Transverse colon (tissue), 4 donors: ENCODE results near the gene RPS6KB1. TPM values are rescaled to one million over a fixed set of nuclear protein-coding genes. Genes with fewer than 3 reads are reported as not detected.
"Not testable (repeated sequence)": the region's sequence is repeated elsewhere in the genome, so short reads cannot be mapped to it uniquely, and the experiment has no call there.

ENCODE experiments used
- DNase-seq: peaks from one replicate; pipeline ENCODE4 v3.0.0-alpha.2; 2019
- H3K27ac ChIP-seq, 4 donors: fragments of 200-600 bp; sonication (generic); 2 replicates each; pipeline ENCODE4 v1.5.1; 2016 to 2018; ENCODE audit warnings: inconsistent platforms in 4 of 4
- H3K27me3 ChIP-seq: fragments of 200-600 bp; sonication (generic); 2 replicates; pipeline ENCODE4 v1.5.1; 2017; ENCODE audit warnings: inconsistent platforms
- H3K36me3 ChIP-seq, 4 donors: fragments of 200-600 bp; sonication (generic); 2 replicates each; pipeline ENCODE4 v1.5.1; 2017 to 2019; ENCODE audit warnings: inconsistent platforms in 4 of 4
- H3K4me1 ChIP-seq, 4 donors: fragments of 200-600 bp; sonication (generic); 2 replicates each; pipeline ENCODE4 v1.5.1; 2017 to 2020; ENCODE audit warnings: inconsistent platforms in 4 of 4
- H3K4me3 ChIP-seq, 4 donors: fragments of 200-600 bp; sonication (generic); 1 replicate in 1 of 4; 2 replicates in 3 of 4; pipeline versions ENCODE4 v1.5.1 to v1.6.1; 2017 to 2019; ENCODE audit warnings: inconsistent platforms in 4 of 4
- H3K9me3 ChIP-seq, 2 donors: fragments of 200-600 bp; sonication (generic); 2 replicates each; pipeline ENCODE4 v1.5.1; 2017 to 2019; ENCODE audit warnings: inconsistent platforms in 2 of 2
- EP300 ChIP-seq: sonication (generic); formaldehyde crosslinking; IDR thresholded peaks from one replicate; pipeline ENCODE4 v1.6.1; 2017; ENCODE audit warnings: antibody characterized with exemption, low read depth
- POLR2A ChIP-seq: fragments of 450-650 bp; IDR thresholded peaks from one replicate; pipeline ENCODE4 v1.6.1; 2016; ENCODE audit warnings: antibody characterized with exemption, mild to moderate bottlenecking, moderate library complexity
- POLR2AphosphoS5 ChIP-seq, 3 donors: sonication (generic); formaldehyde crosslinking; IDR thresholded peaks; one replicate each; pipeline ENCODE4 v1.6.1; 2016; ENCODE audit warnings: antibody characterized with exemption in 3 of 3
- WGBS, 2 donors: methylation state at CpG; one replicate each; pipeline ENCODE4 v1.1.5; 2018; ENCODE audit warnings: low coverage in 1 of 2; 5-methylcytosine and 5-hydroxymethylcytosine counted together
- in situ Hi-C, 4 donors: fragments of 200-750 bp; cut with MboI; loops; one replicate each; pipeline versions ENCODE4 v1.15.0 to v1.15.1; 2017; ENCODE audit warnings: low sequenced_read_pairs in 3 of 4, low pct_ligation_motif_present in 1 of 4, low pct_unique_long_range_greater_than_20kb in 1 of 4
- intact Hi-C: fragments of 100-400 bp; cut with DNase I; formaldehyde crosslinking; loops from one replicate; pipeline ENCODE4 v1.15.1; 2023; ENCODE audit warnings: low total_unique reads
- total RNA-seq, 4 donors: library from RNA; depleted of rRNA; stranded (reverse); fragments of >200 nt; gene quantifications; one replicate each; pipeline ENCODE4 v1.1.0, GENCODE V29; 2016
- TF ChIP-seq, protein P1 (sequence below), 5 experiments: fragments of 200-600 bp in 3 of 5; fragments of 450-650 bp in 2 of 5; sonication (generic) in 3 of 5; IDR thresholded peaks; 1 replicate in 2 of 5; 2 replicates in 3 of 5; pipeline ENCODE4 v1.5.1; 2016 to 2017; ENCODE audit warnings: antibody characterized with exemption in 5 of 5, inconsistent platforms in 3 of 5, mild to moderate bottlenecking in 2 of 5, moderate library complexity in 1 of 5

Gene RPS6KB1
- total RNA-seq, 4 donors from 2014 or later: 18.3 to 51.3 (median 28.1) TPM

DNA sequence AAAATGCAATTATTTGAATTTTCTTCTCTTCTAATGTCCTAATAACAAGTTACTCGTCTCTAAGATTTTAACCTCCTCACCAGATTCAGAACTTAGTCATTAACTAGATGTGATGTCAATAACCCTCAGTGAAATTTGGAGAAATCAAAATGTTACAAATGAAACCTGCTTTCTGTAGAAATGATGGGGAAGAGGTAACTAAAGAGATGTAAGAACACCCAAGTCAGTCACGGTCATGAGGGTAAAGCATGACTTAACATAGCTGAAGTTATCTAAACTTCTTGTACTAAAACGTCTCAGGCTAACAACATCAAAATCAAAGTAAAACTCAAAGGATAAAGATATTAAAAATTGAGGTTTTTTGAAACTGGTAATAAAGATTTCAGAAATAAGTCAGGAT is 61.9 kb downstream of the RPS6KB1 start:
- no peak overlapping the region for H3K27ac ChIP-seq
- WGBS, 2 donors: 80 to 90% methylated on average over 3 of the region's 3 CpGs
- in situ Hi-C loops: no loop called here
- no peaks in the 10 kb centered on the region for H3K4me1 ChIP-seq
- TF ChIP-seq POLR2AphosphoS5 (IDR thresholded peaks at IDR 0.05) (no peak), POLR2A (no peak), EP300 (no peak)
- TF ChIP-seq, protein P1, sequence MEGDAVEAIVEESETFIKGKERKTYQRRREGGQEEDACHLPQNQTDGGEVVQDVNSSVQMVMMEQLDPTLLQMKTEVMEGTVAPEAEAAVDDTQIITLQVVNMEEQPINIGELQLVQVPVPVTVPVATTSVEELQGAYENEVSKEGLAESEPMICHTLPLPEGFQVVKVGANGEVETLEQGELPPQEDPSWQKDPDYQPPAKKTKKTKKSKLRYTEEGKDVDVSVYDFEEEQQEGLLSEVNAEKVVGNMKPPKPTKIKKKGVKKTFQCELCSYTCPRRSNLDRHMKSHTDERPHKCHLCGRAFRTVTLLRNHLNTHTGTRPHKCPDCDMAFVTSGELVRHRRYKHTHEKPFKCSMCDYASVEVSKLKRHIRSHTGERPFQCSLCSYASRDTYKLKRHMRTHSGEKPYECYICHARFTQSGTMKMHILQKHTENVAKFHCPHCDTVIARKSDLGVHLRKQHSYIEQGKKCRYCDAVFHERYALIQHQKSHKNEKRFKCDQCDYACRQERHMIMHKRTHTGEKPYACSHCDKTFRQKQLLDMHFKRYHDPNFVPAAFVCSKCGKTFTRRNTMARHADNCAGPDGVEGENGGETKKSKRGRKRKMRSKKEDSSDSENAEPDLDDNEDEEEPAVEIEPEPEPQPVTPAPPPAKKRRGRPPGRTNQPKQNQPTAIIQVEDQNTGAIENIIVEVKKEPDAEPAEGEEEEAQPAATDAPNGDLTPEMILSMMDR (IDR thresholded peaks at IDR 0.05): no peak
- no peak for DNase-seq
- peaks cover 0 to 24% (median 12%) of the 10 kb centered on the region in 4 donors for H3K36me3 ChIP-seq
- H3K4me3 ChIP-seq: no peak overlapping the region
- no peaks in the 10 kb centered on the region for H3K27me3 ChIP-seq
- H3K9me3 ChIP-seq: no peaks in the 10 kb centered on the region
- intact Hi-C loops: no loop called here

DNA sequence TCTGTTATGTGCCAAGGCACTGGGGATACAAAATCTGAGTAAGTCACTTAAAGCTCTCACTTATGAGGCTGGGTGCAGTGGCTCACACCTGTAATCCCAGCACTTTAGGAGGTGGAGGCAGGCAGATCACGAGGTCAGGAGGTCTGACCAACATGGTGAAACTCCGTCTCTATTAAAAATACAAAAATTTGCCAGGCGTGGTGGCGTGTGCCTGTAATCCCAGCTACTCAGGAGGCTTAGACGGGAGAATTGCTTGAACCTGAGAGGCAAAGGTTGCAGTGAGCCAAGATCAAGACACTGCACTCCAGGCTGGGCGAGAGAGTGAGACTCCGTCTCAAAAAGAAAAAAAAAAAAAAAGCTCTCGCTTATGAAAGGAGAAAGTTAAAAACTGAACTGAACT is 66.7 kb downstream of the RPS6KB1 start:
- H3K4me1 ChIP-seq: peaks cover 4 to 15% (median 9%) of the 10 kb centered on the region in 4 donors
- intact Hi-C loops, H3K27ac ChIP-seq, in situ Hi-C loops, H3K27me3 ChIP-seq, H3K4me3 ChIP-seq, DNase-seq, H3K9me3 ChIP-seq: not testable (repeated sequence)
- WGBS, 2 donors: 92 to 97% methylated on average over 8 of the region's 8 CpGs
- H3K36me3 ChIP-seq: peaks cover 0 to 24% (median 12%) of the 10 kb centered on the region in 4 donors

DNA sequence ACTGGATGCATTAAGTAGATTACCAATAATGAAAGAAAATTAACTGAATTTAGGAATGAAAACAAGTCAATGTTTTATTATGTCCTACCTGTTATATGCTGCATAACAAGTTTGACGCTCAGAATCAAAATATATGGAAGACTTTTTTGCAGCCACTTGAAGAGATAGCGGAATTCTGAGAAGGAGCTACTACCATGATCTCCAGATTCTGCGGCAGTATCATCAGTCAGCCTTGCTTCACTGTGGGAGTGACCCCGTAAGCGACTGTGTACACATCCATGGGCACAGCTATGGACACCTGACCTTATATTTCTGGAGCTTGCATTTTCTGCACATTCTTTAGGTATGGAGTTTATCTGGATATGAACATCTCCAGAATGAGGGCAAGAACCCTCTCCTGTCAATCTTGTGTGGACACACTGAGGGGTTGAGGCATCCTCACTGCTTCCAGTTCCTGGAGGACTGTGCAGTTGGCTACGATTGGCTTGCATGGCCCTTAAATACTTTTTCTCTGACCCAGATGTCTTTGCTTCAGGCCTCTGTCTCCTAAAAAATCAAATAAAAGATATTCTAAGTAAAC is 69.9 kb downstream of the RPS6KB1 start:
- peaks cover 0 to 9% (median 4%) of the 10 kb centered on the region in 4 donors for H3K36me3 ChIP-seq
- no peak for DNase-seq
- no peak overlapping the region for H3K27ac ChIP-seq
- H3K27me3 ChIP-seq: no peaks in the 10 kb centered on the region
- intact Hi-C loops: no loop called here
- H3K9me3 ChIP-seq: no peaks in the 10 kb centered on the region
- 92 to 94% methylated on average over 3 to 6 of the region's 6 CpGs for WGBS, 2 donors
- peaks cover 7 to 21% (median 11%) of the 10 kb centered on the region in 4 donors for H3K4me1 ChIP-seq
- in situ Hi-C loops: no loop called here
- TF ChIP-seq POLR2A (no peak), EP300 (no peak), POLR2AphosphoS5 (IDR thresholded peaks at IDR 0.05) (no peak)
- TF ChIP-seq, protein P1 (IDR thresholded peaks at IDR 0.05): no peak
- peak overlapping the region in 1 of 4 donors; percentile 93 for H3K4me3 ChIP-seq

DNA sequence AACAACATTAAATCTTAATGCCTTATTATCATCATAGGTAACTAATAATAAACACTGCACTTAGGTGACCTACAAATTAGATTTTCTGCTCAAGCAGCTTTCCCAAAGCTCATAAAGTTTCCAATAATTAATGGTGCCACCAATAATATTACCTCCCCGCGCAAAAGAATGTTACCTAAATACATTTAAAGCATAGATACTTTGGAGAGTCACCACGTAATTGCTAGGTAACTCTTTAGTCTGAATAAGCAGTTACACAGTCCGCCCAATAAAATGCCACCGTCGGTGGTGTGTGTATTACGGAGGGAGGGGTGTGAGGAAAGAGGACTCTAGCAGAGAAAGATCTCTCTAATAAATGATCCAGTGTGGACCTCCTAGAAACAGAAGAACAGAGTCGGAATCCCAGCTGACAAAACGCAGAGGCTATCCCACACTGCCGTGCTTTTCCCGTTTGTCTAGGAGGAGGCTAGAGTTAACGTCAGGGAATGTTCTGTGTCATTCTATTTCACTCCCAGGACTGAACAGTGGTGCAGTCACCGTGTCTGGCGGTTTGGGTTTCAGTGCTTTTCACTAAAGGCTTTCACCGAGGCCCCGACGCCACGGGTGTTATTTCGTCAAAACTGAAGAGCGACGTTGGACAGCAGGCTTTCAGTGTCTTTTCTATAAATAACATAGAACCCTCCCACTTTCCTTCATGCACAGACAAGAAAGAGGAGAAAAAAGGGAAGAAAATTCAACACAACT is 71.0 kb downstream of the RPS6KB1 start:
- TF ChIP-seq POLR2A (no peak), POLR2AphosphoS5 (IDR thresholded peaks at IDR 0.05) (peak in 2 of 3 donors; percentile 39 to 66), EP300 (no peak)
- Histone ChIP-seq H3K27ac (peak overlapping the region; percentile 91 to 98 (median 97)), H3K9me3 (no peaks in the 10 kb centered on the region), H3K27me3 (no peaks in the 10 kb centered on the region), H3K36me3 (no peaks in the 10 kb centered on the region), H3K4me3 (peak overlapping the region; percentile 60 to 93 (median 76)), H3K4me1 (peaks cover 7 to 21% (median 11%) of the 10 kb centered on the region in 4 donors)
- 0 to 3% methylated on average over 5 to 21 of the region's 21 CpGs for WGBS, 2 donors
- in situ Hi-C loops: no loop called here
- intact Hi-C loops: no loop called here
- DNase-seq: peak; percentile 60

DNA sequence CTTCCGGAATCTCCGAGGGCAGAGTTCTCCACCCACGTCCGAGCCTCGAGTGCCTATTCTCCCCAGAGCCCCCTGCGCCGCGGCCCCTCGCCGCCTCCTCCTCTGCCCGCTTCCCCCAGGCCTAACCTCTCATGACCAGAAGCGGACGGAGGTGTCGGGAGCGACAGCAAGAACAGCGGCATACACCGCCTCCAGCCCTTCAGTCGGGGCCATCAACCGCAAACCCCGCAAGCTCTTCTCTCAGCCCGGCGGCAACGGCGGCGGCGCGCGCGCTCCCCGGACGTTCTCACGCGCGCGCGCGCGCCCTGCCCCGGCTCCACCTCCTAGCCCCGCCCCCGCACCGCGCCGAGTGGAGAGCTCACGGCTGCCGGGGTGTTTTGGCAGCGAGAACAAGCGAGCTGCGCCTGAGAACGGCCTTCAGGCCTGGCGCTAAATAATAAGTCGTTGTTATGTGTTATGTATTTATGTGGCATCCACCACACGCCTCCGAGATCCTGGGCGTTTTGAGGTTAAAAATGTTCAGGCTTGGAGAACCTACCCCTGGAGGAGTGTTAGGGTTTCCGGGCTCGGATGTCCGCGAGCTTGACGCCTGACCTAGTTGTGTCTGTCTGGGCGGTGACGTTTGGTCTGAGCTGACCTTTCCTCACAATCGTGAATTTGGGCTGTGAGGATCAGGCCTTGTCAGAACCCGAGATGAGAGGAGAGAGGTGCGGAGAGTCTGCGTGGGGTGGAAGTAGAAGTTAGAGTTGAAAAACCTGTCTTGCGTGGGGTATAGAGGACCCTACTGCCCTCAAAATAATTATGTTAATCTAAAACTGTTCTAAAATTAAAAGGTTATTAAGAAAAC is 71.8 kb downstream of the RPS6KB1 start, which contains the start of gene RNFT1:
Gene RNFT1 (minus strand): TSS at position 259 of the 847 bp plus-strand sequence. CDS start 77 bp downstream, at position 182.
- in situ Hi-C loops (no loop called here), intact Hi-C loops (no loop called here)
- WGBS, 2 donors: 0 to 2% methylated on average over 1 to 58 of the region's 67 CpGs
- peak; percentile 95 for DNase-seq
- no peaks in the 10 kb centered on the region for H3K9me3 ChIP-seq
- TF ChIP-seq POLR2AphosphoS5 (IDR thresholded peaks at IDR 0.05): peak; percentile 42 to 76 (median 70)
- TF ChIP-seq, protein P1 (IDR thresholded peaks at IDR 0.05): no peak
- TF ChIP-seq POLR2A: peak; percentile 78
- no peak for TF ChIP-seq EP300
- no peaks in the 10 kb centered on the region for H3K27me3 ChIP-seq
- H3K36me3 ChIP-seq: no peaks in the 10 kb centered on the region
- peak within 1 kb of the TSS; percentile 60 to 93 (median 76) for H3K4me3 ChIP-seq
- peak within 1 kb of the TSS; percentile 91 to 98 (median 97) for H3K27ac ChIP-seq
- H3K4me1 ChIP-seq: peaks cover 7 to 21% (median 11%) of the 10 kb centered on the region in 4 donors

DNA sequence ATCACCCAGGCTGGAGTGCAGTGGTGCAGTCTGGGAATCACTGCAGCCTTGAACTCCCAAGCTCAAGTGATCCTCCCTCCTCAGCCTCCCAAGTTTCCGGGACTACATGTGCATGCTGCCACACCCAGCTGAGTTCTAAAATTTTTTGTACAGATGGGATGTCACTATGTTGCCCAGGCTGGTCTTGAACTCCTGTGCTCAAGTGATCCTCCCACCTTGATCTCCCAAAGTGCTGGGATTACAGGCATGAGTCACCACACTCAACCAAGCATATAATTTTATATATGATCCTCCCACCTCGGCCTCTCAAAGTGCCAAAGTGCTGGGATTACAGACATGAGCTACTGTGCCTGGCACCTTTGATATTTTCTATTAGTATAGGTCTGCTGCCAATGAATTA is 78.8 kb downstream of the RPS6KB1 start:
- 96% methylated on average over 2 of the region's 2 CpGs; no CpG with 5 or more reads in 1 of the 2 donors for WGBS, 2 donors
- H3K9me3 ChIP-seq, H3K27ac ChIP-seq, intact Hi-C loops, H3K27me3 ChIP-seq, in situ Hi-C loops, H3K4me3 ChIP-seq, H3K4me1 ChIP-seq, H3K36me3 ChIP-seq, DNase-seq: not testable (repeated sequence)
